ENCODE data around the gene ABHD15. TPM values are rescaled to one million over a fixed set of nuclear protein-coding genes. Genes with fewer than 3 reads are reported as not detected.
A peak's percentile ranks its signal among the peaks of the same experiment; 100 is the strongest.

The ABHD15 gene
- total RNA-seq, 1 donor from 2014 or later = 5.2 TPM

DNA sequence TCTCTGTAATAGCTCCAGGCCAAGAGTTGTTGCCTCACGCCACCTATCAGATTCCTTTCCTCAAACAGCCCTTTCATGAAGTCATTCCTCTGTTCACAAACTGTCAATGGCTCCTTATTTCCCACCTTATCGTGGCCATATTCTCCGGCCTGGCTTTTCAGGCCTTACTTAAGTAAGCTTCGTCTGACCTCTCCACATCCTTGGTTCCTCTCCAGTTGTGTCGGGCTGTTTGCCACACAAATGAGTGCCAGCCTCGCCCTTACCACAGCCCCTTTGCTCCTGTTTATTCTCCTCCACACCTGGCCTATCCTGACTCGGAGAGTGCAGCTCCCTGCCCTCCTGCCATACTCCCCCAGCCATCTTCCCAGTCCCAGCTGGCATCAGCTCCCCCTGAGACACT is 3.7 kb upstream of the ABHD15 start:
- peaks cover 0 to 6% (median 0%) of the 10 kb centered on the region in 3 donors for H3K27me3 ChIP-seq (ENCODE audit: control insufficient read depth in 3 of 3, insufficient read depth in 3 of 3, low read length in 3 of 3)
- no peak overlapping the region for H3K4me3 ChIP-seq (ENCODE audit: low read length in 3 of 3)
- H3K36me3 ChIP-seq (ENCODE audit: control insufficient read depth in 3 of 3, insufficient read depth in 3 of 3, low read length in 3 of 3) = peaks cover 12 to 17% (median 14%) of the 10 kb centered on the region in 3 donors
- H3K9ac ChIP-seq (ENCODE audit: low read depth in 1 of 3, low read length in 3 of 3) = peak overlapping the region in 1 of 3 donors; percentile 40
- no peaks in the 10 kb centered on the region for H3K9me3 ChIP-seq (ENCODE audit: control insufficient read depth in 3 of 3, low read length in 3 of 3)
- H3K4me1 ChIP-seq (ENCODE audit: control insufficient read depth in 3 of 3, insufficient read depth in 3 of 3, low read length in 3 of 3) = peaks cover 26 to 50% (median 33%) of the 10 kb centered on the region in 3 donors
- no peak overlapping the region for H3K27ac ChIP-seq (ENCODE audit: low read depth, low read length)

- Histone ChIP-seq H3K9ac (ENCODE audit: low read depth in 1 of 3, low read length in 3 of 3) (peak overlapping the region; percentile 74 to 82 (median 82)), H3K27me3 (ENCODE audit: control insufficient read depth in 3 of 3, insufficient read depth in 3 of 3, low read length in 3 of 3) (peaks cover 0 to 6% (median 0%) of the 10 kb centered on the region in 3 donors), H3K9me3 (ENCODE audit: control insufficient read depth in 3 of 3, low read length in 3 of 3) (no peaks in the 10 kb centered on the region), H3K4me3 (ENCODE audit: low read length in 3 of 3) (peak overlapping the region; percentile 78 to 90 (median 78)), H3K4me1 (ENCODE audit: control insufficient read depth in 3 of 3, insufficient read depth in 3 of 3, low read length in 3 of 3) (peaks cover 28 to 51% (median 33%) of the 10 kb centered on the region in 3 donors), H3K27ac (ENCODE audit: low read depth, low read length) (peak overlapping the region; percentile 83), H3K36me3 (ENCODE audit: control insufficient read depth in 3 of 3, insufficient read depth in 3 of 3, low read length in 3 of 3) (peaks cover under 1 to 7% (median 6%) of the 10 kb centered on the region in 3 donors)
Observed at GRCh38 chr17:29569245-29569950, 2.6 kb upstream of the ABHD15 start.

DNA sequence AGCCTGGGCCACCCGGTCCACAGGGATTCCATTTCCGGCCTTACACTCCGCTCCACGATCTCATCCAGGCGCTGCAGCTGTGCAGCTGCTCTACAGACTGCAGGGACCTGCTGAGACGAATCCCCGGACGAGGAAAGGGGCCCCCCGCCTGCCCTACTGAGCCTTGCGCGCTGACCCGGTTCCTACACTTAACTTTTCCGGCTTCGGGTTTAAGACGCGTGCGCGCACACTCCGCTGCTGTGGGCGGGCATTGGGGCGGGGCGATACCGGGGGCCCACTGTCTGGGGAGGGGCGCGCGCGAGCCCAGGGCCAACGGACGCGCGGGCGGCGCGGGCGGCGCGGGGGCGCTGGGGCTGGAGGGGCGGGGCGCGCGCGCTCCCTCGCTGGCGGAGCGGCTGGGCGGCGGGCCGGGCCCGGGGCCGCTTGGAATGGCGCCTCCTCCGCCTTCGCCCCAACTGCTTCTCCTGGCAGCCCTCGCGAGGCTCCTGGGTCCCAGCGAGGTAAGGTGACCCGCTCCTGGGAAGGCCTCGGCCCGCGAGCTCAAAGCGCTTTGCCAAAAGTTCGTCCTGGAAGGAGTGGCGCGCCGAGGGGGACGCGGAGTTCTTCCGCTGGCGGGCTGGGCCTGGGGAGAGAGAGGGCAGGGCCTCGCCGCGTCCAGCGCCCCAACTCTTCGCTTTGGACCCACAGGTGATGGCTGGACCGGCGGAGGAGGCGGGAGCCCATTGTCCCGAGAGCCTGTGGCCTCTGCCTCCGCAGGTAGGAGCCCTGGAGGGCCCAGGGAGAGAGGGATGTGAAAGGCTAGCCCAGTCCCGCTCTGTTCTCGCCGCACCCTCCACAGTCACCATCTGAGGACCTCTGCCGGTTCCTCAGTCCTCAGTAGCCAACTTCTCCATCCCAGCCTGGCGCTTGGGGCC is 1.8 kb upstream of the ABHD15 start, which contains the start of gene TP53I13:
TP53I13 (plus strand) TSS at position 371 of the 914 bp plus-strand sequence; CDS start at position 429, 58 bp downstream.
- H3K4me3 ChIP-seq (ENCODE audit: low read length in 3 of 3) = peak within 1 kb of the TSS; percentile 86 to 90 (median 87)
- H3K27me3 ChIP-seq (ENCODE audit: control insufficient read depth in 3 of 3, insufficient read depth in 3 of 3, low read length in 3 of 3) = peaks cover 0 to 6% (median 0%) of the 10 kb centered on the region in 3 donors
- no peaks in the 10 kb centered on the region for H3K9me3 ChIP-seq (ENCODE audit: control insufficient read depth in 3 of 3, low read length in 3 of 3)
- H3K36me3 ChIP-seq (ENCODE audit: control insufficient read depth in 3 of 3, insufficient read depth in 3 of 3, low read length in 3 of 3) = peaks cover 0 to 5% (median 3%) of the 10 kb centered on the region in 3 donors
- H3K9ac ChIP-seq (ENCODE audit: low read depth in 1 of 3, low read length in 3 of 3) = peak within 1 kb of the TSS; percentile 83 to 87 (median 83)
- peak within 1 kb of the TSS; percentile 83 for H3K27ac ChIP-seq (ENCODE audit: low read depth, low read length)
- peaks cover 28 to 51% (median 33%) of the 10 kb centered on the region in 3 donors for H3K4me1 ChIP-seq (ENCODE audit: control insufficient read depth in 3 of 3, insufficient read depth in 3 of 3, low read length in 3 of 3)

DNA sequence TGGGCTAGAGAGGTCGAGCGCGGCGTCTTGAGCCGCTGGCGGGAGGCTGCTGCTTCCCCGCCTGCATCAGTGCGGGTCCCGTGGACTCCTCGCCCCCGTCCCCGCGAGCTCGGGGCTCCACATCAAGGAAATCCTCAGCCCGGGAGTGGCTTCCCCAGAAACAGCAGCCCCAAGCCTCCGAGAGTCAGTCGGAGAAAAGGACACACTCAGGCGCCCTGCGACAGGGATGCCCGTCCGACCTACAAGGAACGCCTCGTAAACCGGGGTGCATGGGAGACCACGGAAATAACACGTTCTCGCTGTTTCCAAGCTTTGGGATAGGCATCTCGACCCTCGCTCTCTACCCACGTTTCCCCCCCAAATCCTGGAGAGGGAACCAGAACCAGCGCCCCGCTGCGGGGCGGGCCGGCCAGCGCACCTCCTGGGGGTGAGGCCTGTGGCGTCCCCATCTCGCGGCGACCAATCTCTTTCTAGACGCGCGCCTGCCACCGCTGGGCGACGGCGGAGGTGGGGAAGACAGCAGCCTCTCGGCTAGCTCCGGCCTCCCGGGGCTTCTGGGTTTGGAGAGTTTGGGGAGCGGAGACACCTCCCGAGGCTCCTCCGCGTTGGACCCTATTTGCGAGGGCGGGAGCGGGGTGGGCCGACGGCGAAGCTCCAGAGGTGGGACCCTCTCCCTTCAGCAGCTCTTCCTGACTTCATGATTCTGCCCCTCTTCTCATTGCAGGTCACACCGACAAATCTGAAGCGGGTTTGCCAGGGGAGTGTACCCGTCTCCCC is 905 bp upstream of the ABHD15 start:
- H3K4me1 ChIP-seq (ENCODE audit: control insufficient read depth in 3 of 3, insufficient read depth in 3 of 3, low read length in 3 of 3) = peaks cover 26 to 44% (median 28%) of the 10 kb centered on the region in 3 donors

GRCh38 chr17:29567304-29567553 is 392 bp upstream of the ABHD15 start:
- Histone ChIP-seq H3K9me3 (ENCODE audit: control insufficient read depth in 3 of 3, low read length in 3 of 3) (no peaks in the 10 kb centered on the region), H3K36me3 (ENCODE audit: control insufficient read depth in 3 of 3, insufficient read depth in 3 of 3, low read length in 3 of 3) (peaks cover 0 to 7% (median 5%) of the 10 kb centered on the region in 3 donors), H3K27me3 (ENCODE audit: control insufficient read depth in 3 of 3, insufficient read depth in 3 of 3, low read length in 3 of 3) (peaks cover 0 to 6% (median 0%) of the 10 kb centered on the region in 3 donors), H3K27ac (ENCODE audit: low read depth, low read length) (peak overlapping the region; percentile 19), H3K9ac (ENCODE audit: low read depth in 1 of 3, low read length in 3 of 3) (peak overlapping the region; percentile 83 to 87 (median 83)), H3K4me3 (ENCODE audit: low read length in 3 of 3) (peak overlapping the region; percentile 51 to 90 (median 87)), H3K4me1 (ENCODE audit: control insufficient read depth in 3 of 3, insufficient read depth in 3 of 3, low read length in 3 of 3) (peaks cover 26 to 45% (median 28%) of the 10 kb centered on the region in 3 donors)

More for the DNA sequence above, 905 bp upstream of the ABHD15 start:
- Histone ChIP-seq H3K4me3 (ENCODE audit: low read length in 3 of 3) (peak overlapping the region; percentile 86 to 90 (median 87)), H3K9ac (ENCODE audit: low read depth in 1 of 3, low read length in 3 of 3) (peak overlapping the region; percentile 83 to 87 (median 83)), H3K27me3 (ENCODE audit: control insufficient read depth in 3 of 3, insufficient read depth in 3 of 3, low read length in 3 of 3) (peaks cover 0 to 6% (median 0%) of the 10 kb centered on the region in 3 donors), H3K36me3 (ENCODE audit: control insufficient read depth in 3 of 3, insufficient read depth in 3 of 3, low read length in 3 of 3) (peaks cover 0 to 5% (median 4%) of the 10 kb centered on the region in 3 donors), H3K9me3 (ENCODE audit: control insufficient read depth in 3 of 3, low read length in 3 of 3) (no peaks in the 10 kb centered on the region), H3K27ac (ENCODE audit: low read depth, low read length) (peak overlapping the region; percentile 47)

DNA sequence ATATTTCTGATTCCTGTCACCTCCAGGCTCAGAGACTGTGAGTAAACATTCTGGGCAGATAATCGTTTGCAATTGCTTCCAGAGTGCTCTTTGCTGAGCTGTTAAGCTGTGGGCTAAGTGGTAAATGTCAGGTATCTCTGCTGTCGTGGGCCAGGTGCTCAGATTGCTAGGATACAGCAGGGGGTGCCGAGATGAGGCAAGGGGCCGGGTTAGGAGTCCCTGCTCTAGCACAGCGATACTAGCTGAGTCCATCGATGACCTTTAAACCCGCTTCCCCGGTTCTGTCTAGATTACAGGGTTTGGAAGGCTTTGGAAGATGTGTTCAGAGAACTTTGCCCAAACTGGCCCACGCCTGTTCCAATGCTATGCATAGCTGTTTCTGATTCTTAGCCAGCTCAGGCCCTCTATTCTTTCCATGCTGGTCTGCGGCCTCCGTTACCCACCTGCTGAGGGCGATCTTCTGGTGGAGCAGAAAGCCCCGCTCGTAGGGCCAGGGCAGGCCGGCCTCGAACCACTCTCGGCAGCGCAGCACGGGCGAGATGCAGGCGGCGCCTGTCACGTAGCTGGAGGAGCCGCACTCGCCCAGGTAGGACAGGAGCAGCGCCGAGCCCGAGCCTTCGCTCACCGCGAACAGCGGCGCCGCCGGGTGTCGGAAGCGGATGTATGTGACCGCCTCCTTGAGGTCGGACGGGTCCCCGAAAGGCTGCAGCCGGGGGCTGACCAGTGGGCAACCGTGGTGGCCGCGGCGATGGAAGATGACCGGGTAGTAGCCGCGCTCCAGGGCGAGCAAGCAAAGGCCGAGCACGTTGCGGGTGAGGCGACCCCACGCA is 979 bp downstream of the ABHD15 start:
- Histone ChIP-seq H3K4me1 (ENCODE audit: control insufficient read depth in 3 of 3, insufficient read depth in 3 of 3, low read length in 3 of 3) (peaks cover 24 to 47% (median 31%) of the 10 kb centered on the region in 3 donors), H3K4me3 (ENCODE audit: low read length in 3 of 3) (peak overlapping the region; percentile 14 to 52 (median 48)), H3K27me3 (ENCODE audit: control insufficient read depth in 3 of 3, insufficient read depth in 3 of 3, low read length in 3 of 3) (peaks cover 0 to 6% (median 0%) of the 10 kb centered on the region in 3 donors), H3K36me3 (ENCODE audit: control insufficient read depth in 3 of 3, insufficient read depth in 3 of 3, low read length in 3 of 3) (peaks cover 0 to 8% (median under 1%) of the 10 kb centered on the region in 3 donors), H3K9ac (ENCODE audit: low read depth in 1 of 3, low read length in 3 of 3) (peak overlapping the region; percentile 33 to 56 (median 54)), H3K9me3 (ENCODE audit: control insufficient read depth in 3 of 3, low read length in 3 of 3) (no peaks in the 10 kb centered on the region), H3K27ac (ENCODE audit: low read depth, low read length) (no peak overlapping the region)

DNA sequence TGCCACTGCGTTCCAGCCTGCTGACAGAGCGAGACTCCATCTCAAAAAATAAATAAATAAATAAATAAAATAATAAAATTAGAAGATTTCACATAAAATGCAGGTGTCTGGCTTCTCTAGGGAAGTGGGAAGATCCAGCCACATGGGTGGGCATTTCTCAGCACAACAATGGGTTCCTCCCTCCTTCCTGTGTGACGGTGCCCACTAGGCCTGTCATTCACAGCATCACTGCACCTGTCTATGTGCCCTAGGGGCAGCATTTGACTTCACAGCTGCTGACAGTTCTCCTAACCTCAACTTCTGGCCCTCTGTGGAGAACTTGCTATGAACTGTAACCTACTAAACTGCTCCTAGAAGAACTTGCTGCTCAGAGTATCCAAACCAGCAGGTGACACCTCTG is 3.0 kb downstream of the ABHD15 start:
- Histone ChIP-seq H3K27ac (ENCODE audit: low read depth, low read length) (no peak overlapping the region), H3K4me1 (ENCODE audit: control insufficient read depth in 3 of 3, insufficient read depth in 3 of 3, low read length in 3 of 3) (peaks cover 11 to 31% (median 23%) of the 10 kb centered on the region in 3 donors), H3K27me3 (ENCODE audit: control insufficient read depth in 3 of 3, insufficient read depth in 3 of 3, low read length in 3 of 3) (peaks cover 0 to 6% (median 0%) of the 10 kb centered on the region in 3 donors), H3K9me3 (ENCODE audit: control insufficient read depth in 3 of 3, low read length in 3 of 3) (no peaks in the 10 kb centered on the region), H3K4me3 (ENCODE audit: low read length in 3 of 3) (no peak overlapping the region), H3K9ac (ENCODE audit: low read depth in 1 of 3, low read length in 3 of 3) (no peak overlapping the region), H3K36me3 (ENCODE audit: control insufficient read depth in 3 of 3, insufficient read depth in 3 of 3, low read length in 3 of 3) (peaks cover 0 to 8% (median 0%) of the 10 kb centered on the region in 3 donors)

GRCh38 chr17:29562615-29563014 is 4.2 kb downstream of the ABHD15 start:
- no peak overlapping the region for H3K27ac ChIP-seq (ENCODE audit: low read depth, low read length)
- no peaks in the 10 kb centered on the region for H3K9me3 ChIP-seq (ENCODE audit: control insufficient read depth in 3 of 3, low read length in 3 of 3)
- peaks cover 9 to 27% (median 22%) of the 10 kb centered on the region in 3 donors for H3K4me1 ChIP-seq (ENCODE audit: control insufficient read depth in 3 of 3, insufficient read depth in 3 of 3, low read length in 3 of 3)
- H3K4me3 ChIP-seq (ENCODE audit: low read length in 3 of 3) = no peak overlapping the region
- H3K36me3 ChIP-seq (ENCODE audit: control insufficient read depth in 3 of 3, insufficient read depth in 3 of 3, low read length in 3 of 3) = peaks cover 0 to 8% (median 0%) of the 10 kb centered on the region in 3 donors
- peaks cover 0 to 6% (median 0%) of the 10 kb centered on the region in 3 donors for H3K27me3 ChIP-seq (ENCODE audit: control insufficient read depth in 3 of 3, insufficient read depth in 3 of 3, low read length in 3 of 3)
- H3K9ac ChIP-seq (ENCODE audit: low read depth in 1 of 3, low read length in 3 of 3) = no peak overlapping the region

Data from skeletal muscle tissue (tissue), 4 donors.